NCI-H345 treated with DMSO at 0.1 percent for 48 hours (cell line): ENCODE data around the gene RYR3.

Experiments
- DNase-seq: peaks from one replicate; lab custom pipeline; 2025; ENCODE audit not compliant: unreplicated experiment; lab: John Stamatoyannopoulos, UW

Gene RYR3

DNA sequence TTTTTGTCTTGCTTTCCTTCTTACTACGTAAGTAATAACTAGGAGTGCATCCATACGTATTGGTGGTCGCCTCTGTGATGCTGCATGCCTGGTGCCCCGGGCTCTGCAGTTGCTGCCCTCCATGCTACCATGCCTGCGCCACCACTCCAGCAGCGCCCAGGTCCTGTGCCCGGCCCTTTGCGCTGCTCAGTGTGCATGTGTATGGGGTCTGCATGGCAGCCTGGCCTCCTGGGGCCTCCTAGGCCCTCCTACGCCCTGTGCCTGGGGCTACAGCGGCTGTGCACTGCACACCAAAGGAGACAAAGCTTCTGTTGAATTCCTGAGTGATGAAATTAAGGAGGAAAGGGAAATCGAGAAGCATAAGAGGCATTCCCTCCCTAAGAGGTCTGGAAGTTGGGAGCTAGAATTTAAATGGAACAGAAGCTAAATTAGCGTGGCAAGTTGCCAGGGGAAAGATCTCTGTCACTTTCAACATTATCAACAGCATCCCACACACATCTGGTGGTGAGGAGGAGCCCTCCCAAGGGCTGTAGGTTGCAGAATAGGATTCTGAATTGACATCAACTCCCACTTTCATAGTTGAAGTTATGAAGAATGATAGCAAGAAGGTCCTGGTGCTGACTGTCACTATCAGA is 382.5 kb downstream of the RYR3 start:
- no peak for DNase-seq

DNA sequence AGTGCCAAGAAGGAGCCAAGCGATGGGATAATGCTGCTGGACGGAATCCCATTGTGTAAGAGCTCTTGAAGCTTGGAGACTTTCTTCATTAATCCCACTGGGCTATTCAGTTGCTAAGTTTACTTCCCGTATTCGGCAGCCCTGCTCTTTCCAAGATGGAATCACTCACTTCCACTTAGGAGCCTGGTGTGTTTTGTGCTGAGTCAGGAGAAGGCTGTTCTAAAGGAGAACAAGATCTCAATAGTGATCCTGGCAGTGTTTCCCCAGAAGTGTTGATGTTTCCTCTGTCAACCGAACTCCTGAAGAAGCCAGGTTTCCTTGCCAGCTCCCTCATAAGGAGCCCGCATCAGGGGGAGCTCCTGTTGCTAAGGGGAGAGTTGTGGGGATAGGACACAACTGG is 387.4 kb downstream of the RYR3 start:
- DNase-seq: no peak

DNA sequence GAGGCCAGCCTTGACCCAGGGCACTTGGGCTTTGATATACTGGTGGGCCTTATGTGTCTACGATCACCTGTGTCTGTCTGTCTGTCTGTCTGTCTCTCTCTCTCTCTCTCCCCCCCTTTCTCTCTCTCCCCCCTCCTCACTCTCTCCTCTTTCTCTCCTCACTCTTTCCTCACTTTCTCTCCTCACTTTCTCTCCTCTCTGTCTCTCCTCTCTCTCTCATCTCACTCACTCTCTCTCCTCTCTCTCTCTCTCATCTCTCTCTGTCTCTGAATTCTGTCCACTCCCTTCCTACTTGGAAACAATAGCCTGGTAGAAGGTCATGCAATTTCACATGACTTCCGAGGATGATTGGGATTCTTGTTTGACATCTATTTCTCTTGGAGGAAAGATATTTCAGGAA is 388.4 kb downstream of the RYR3 start:
- DNase-seq: no peak

DNA sequence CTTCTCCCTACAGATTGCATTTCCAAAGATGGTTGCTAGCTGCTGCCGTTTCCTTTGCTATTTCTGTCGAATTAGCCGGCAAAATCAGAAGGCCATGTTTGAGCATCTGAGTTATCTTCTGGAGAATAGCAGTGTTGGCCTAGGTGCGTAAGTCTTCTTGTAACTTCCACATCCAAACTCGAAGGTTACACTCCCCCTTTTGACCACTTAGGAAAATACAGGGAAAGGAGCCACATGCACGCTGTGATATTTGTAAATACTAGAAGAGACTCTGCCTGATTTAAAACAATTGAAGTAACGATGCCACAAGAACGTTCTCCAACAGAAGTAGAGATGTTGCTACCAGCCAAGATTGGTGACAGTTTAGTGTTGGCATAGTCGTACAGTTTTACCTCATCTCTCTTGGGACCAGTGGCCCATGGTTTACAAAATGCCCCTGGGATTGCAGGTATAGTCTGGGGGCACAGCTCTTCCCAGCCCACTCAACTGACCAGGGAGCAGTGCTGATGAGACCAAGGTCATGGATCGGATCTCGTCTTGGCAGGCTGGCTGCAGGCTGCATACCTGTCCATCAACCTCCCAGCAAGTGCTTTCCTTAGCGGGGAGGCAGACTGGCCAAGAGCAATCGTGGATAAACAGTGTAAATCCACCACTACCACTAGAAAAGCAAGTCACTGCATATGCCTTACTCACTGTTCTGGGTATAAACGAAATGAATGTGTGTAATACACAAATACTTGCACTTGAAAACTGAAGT is 389.1 kb downstream of the RYR3 start:
- no peak for DNase-seq

DNA sequence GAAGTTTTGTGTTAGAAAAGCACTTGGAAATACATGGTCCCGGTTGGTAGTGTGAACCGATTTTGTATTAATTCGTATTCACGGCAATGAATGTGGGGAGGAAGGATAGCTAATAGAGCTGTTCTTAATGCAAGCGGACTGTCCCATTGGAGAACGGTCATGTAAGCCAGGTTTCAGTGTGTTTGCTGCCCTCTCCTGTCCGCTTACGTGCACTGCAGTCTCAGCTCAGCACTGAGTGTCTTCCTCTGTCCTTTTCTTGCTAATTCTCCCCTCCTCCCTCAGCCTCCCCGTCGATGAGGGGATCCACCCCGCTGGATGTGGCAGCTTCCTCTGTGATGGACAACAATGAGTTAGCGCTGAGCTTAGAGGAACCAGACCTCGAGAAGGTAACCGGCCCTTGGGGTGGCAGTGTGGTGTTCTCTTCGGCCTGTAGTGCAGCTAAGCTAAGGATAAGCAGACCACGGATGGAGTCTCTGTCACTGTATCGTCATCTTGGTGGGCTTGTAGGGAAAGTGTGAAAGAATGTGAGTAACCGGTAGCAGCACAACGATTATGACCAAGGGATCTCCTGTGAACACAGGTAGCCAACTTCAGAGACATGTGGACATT is 390.0 kb downstream of the RYR3 start:
- peak; percentile 30 for DNase-seq

DNA sequence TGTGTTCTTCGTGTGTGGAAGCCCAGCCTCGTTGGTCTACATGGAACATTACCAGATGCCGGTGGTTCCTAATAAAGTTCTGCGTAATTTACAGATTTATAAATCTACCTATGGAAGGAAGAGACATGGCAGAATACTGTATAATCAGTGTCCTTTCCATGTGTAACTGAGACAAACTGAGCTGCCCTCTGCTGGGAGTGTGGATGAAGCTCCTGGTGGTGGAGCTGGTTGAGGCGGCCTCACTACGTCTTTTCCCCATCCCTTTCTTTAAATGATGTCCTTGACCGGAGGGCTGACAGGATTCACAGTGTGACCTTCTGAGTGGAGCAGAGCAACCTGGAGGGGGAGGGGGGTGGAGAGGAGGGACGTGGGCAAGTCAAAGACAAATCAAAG is 390.5 kb downstream of the RYR3 start:
- DNase-seq: no peak

DNA sequence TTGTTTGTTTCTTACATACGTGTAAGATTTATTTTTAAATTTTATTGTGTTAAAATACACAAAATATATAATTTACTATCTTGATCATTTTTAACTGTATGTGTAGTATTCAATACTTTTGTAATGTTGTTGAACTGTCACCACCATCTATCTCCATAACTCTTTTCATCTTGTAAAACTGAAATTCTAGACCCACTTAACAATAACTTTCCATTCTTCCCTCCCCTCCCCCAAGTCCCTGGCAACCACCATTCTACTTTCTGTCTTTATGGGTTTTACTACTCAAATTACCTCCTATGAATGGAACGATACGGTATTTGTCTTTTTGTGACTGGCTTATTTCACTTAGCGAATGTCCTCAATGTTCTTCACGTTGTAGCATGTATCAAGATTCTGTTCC is 395.4 kb downstream of the RYR3 start:
- no peak for DNase-seq

DNA sequence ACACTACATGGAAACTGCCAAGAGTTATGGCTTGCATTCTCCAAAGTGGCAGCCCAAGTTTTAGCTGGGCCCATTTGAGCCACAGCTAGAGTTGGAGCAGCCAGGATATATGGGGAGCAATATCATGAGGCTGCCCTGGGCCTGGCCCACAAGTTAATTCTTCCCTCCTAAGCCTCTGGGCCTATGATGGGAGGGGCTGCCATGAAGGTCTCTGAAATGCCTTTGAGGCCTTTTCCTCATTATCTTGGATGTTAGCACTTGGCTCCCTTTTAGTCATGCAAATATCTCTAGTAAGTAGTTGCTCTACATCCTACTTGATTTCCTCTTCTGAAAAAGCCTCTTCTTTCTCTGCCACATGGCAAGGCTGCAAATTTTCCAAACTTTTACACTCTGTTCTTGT is 400.0 kb downstream of the RYR3 start:
- no peak for DNase-seq

DNA sequence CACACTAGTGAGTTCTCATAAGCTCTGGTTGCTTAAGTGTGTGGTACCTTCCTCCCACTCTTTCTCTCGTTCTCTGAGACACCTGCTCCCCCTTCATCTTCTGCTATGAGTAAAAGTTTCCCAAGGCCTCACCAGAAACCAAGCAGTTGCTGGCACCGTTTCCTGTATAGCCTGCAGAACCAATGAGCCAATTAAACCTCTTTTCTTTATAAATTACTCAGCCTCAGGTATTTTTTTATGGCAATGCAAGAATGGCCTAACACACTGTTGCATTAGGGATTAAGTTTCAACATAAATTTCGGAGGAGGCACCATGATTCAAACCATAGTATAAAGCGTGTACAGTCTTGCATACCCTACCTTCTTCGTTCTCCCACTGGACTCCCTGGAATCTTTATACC is 405.3 kb downstream of the RYR3 start:
- DNase-seq: no peak

DNA sequence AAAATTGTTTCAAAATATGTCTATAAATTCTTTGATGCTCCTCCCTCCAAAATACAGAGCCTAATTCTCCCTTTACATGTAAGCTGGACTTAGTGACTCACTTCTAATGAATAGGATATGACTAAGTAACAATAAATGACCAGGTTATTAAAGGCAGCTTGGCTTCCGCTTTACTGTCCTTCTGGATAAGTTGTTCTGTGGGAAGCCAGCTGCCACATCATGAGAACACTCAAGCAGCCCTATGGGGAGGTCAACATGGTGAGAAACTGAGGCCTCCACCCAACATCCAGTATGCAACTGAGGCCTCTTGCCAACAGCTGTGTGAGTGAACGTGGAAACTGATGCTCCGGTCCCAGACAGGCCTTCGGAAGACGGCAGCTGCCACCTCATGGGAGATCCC is 410.2 kb downstream of the RYR3 start:
- no peak for DNase-seq

DNA sequence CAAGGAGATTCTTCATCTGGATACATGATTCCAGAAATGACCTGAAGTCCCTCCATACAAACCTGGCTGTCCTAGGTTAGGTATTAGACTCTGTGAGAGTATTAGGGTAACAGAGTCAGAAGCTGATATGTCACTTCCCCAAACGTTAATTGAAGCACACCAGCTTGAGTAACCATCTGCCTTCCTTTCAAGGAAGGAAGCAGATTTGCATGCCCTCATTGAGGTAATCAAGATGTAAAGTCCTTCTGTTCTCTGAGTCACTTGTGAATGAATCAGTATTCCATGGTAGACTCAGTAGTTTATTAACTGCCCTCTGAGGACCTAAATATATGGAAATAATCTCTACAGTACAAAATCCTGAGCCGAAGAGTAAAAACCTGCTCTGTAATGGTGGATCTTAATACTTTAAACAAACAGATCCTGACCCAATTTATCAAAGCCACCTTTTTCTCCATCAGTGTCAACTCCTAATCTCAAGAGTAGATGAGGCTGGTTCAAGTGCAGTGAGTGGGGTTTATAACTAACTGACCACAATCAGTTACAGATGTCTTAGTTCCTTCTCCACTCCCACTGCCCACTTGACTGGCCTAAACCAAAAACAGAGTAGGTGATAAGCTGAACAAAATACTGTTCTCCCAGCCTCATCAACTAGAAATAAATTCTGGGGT is 411.4 kb downstream of the RYR3 start:
- no peak for DNase-seq

DNA sequence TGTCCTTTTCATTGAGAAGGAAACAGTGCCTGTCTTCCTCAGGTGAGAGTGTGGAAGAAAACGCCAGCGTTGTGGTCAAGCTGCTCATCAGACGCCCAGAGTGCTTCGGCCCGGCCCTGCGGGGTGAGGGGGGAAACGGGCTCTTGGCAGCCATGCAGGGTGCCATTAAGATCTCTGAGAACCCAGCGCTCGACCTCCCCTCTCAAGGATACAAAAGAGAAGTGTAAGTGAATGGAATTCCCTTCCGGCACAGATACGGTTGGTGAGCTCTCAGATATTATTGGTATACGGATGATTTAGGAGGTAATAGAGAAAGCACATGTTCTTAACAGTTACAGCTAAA is 411.9 kb downstream of the RYR3 start:
- no peak for DNase-seq

DNA sequence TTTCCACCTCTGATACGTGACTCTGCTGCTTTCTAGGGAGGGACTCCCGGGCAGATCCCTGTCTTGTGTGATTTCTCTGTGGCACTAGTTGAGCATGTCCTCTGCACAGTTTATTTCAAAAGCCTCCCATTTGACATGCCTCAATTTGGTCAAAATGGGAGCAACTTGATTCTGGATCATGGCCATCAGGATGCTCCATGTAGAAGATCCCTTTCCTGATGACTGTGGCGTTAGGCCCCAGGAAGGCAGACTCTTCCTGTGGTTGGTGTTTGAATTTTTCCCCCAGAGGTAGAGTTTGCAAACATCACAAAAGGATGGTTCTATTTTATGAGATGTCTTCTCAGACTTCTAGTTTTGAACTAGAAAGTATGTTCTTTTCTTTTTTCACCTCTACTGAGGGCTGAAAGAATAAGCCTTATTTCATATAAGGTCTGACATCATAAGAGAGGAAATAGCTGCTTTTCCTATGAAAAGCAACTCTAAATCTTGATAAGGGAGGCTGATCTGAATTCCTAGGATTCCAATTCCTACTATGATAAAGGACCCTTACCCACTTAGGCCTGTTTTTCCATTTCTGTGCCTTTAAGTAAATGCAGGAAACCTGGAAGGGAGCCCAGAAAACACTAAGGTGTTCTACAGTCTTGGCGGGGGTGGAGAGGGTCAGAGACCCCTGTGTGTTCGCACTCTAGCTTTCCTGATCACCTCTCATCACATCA is 413.7 kb downstream of the RYR3 start:
- DNase-seq: no peak

DNA sequence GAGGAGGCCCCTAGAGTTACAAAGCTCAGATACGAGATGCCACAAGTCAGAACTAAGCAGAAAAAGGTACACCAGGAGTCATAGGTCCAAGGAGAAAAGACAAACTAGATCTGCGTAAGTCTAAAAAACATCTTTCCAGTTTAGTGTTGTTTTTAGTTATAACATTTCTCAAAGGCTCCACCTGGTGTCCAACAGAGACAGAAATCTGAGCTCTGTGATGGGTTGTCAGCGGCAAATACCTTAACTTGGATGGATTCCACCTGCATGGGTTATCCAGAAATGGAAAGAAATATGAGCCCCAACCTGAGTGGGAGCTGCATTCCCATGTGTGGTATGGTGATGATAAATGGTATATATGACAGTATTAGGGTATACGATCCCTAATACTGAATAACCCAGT is 418.9 kb downstream of the RYR3 start:
- DNase-seq: no peak

DNA sequence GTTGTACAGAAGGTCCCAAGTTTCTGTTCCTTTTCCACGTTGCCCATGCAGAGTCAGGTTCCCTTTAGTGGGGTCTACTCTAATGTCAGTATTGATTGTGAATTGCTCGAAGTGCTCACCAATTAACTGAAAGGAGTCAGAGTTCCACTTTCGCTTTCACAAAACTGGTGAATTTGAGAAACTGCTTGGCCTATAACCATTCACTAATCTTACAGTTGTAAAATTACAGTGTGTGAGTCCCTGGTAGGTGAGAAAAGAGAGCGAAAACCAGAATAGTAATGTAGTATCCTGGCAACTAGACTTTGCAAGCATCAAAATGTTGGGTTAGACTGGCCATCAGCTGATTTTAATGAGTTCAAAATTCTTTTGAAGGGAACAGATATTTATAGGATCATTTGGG is 420.0 kb downstream of the RYR3 start:
- no peak for DNase-seq

DNA sequence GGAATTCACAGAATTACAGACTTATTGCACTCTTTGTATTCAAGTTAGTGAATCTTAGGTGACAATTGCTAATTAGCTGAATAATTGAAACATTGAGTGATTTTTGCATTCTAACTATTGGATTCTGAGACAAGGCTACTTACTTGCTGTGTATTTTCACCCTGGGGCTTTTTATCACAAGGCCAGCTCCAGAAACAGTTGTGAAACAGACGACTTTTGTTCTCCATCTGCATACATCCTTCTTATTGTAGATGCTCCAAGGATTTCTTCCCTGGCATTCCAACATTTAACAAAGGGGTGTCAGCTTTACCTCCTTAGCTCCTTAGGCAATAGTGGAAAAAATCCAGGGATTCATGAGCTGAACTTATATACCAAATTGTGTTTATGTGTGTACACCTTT is 424.4 kb downstream of the RYR3 start:
- no peak for DNase-seq

DNA sequence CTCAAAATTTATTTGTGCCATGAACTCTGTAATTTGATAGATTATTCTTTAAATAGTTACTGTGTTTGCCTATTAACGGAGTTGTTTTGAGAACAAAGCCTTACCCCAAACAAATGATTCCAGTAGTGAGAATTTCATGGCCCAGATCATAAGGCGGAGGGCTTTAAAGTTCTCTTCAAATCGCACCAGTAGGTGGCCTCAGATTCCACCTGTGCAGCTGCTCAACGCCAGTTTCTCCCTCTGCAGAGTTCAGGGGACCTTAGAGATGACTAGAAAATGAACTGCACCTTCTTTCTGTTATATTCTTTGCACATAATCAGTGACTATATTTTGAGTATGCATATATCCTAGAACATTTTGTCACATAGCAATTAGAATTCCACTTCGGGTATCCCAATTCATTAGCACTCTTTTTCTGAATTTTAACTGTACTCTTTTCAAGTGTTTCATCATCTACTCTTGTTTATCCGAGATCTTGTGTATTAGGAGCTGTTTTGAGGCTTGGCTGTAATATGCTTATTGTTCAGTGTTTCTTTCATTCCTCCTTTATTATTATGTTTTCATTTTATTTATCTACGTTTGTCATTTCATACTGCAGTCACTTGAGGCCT is 425.0 kb downstream of the RYR3 start:
- peak; percentile 11 for DNase-seq

DNA sequence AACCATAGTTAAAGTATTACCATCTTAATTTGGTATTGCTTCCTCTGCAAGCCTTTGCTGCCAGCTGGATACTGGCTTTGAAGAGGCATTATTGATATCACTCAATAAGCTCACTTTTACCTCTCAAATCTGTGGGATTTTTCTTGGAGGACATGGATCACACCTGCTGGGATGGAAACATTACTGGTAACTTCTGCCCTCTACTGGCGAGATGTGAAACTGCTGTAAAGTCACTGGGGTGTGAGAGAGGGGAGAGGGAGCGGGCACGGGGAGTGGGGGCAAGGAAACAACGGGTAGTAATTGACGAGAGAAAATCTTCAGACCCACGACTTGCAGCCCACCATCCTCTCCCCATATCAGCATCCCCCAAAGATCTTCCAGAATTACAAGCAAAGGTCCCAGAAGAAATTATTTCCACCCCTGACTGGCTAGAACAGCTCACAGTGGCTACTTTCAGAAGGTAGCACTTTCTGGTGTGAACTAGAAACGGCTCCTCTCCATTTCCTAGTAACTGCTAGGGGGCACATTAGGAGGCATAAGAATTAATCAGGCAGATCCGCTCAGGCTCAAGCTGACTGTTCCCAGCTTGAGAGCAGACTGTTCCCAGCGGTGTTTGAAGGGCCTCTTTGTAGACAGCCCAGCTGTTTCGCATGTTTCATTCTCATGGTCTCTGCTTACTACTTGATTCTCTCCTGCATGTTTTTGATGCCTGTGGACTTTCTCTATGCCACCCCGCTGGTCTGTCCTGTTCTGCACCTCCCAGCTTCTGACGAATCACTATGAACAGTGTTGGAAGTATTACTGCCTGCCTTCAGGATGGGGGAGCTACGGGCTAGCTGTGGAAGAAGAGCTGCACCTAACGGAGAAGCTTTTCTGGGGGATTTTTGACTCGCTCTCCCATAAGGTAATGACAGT is 427.2 kb downstream of the RYR3 start:
- peak; percentile 0 for DNase-seq

DNA sequence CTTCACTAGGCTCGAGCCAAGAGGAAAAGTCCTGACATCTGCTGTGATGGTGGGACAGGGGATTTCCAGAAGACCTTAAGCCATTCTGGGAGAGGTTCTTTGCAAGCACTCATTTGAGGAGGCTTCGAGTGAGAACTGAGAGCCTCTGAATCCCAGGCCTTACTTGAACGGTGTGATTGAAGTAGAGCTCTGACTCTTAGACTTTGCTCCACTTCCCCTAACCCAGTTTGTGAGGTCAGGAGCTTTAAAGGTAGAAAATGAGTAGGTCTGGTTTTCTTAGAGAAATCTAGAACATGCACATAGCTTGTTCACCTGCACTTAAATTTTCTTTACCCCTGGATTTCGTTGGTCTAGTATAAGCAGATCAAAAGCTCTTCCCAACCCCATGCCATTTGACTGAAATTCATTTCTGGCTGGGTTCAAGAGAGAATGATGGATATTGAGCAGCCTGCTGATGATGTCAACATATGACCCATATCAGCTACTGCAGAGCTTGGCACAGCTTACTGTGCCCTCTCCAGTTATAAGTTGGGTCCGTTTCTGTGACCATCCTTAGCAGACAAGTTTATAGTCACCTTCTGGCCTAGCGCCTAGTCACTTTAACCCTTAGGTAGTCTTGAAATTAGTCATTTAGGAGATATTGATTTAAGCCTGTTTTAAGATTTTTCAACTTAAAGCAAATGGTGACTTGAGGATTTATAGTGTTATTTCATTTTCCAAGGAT is 428.3 kb downstream of the RYR3 start:
- DNase-seq: no peak
